ENCODE measurements around the gene XCL1.

Gene XCL1

DNA sequence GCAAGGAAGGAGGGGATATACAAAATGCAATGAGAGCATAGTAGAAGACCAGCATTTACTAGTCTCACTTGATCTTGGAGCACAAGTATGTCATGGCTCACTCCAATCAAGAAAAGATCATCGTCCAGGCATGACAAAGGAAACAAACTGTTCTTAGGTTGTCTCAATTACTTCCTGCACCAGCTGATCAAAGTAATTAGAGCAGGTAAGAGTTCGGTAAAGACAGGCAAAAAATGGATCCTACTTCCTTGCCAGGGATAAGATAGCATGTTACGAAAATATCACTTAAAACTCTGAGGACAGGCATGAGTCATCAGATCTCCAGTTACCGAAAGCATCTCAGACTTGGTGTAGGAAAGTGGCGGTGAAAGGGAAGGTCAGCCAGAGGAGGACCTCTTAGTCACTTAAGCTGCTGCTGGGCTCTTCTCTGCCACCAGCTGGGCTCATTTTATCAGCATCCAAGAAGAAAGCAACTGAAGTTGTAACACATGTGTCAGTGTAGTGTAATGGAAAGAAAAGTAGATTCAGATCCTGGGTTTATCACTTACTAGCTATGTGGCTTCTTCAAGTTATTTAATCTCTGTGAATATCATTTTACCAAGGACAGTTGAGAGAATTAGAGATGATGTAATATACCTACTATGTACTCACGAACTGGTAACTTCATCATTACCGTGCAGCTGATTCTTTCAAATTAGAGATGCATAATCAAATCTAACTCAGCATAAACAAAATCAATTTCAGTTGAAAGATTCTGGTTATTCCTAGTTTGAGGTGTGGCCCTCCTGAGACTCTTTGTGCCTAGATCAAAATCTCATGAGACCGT, 46.8 kb downstream of the XCL1 start:
- in situ Hi-C loops (cut with MboI; ENCODE audit: low sequenced_read_pairs, unreplicated experiment), result loop anchor here (25.0 kb wide), 1 partner anchor 489 kb away; the partner anchor contains the start of gene ATP1B1
- DNase-seq (ENCODE audit: low spot score), result no peak
- TF ChIP-seq, protein P1, sequence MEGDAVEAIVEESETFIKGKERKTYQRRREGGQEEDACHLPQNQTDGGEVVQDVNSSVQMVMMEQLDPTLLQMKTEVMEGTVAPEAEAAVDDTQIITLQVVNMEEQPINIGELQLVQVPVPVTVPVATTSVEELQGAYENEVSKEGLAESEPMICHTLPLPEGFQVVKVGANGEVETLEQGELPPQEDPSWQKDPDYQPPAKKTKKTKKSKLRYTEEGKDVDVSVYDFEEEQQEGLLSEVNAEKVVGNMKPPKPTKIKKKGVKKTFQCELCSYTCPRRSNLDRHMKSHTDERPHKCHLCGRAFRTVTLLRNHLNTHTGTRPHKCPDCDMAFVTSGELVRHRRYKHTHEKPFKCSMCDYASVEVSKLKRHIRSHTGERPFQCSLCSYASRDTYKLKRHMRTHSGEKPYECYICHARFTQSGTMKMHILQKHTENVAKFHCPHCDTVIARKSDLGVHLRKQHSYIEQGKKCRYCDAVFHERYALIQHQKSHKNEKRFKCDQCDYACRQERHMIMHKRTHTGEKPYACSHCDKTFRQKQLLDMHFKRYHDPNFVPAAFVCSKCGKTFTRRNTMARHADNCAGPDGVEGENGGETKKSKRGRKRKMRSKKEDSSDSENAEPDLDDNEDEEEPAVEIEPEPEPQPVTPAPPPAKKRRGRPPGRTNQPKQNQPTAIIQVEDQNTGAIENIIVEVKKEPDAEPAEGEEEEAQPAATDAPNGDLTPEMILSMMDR (IDR thresholded peaks at IDR 0.05; ENCODE audit: borderline replicate concordance, control extremely low read depth, extremely low read depth, insufficient read depth, missing control alignments), result no peak

DNA sequence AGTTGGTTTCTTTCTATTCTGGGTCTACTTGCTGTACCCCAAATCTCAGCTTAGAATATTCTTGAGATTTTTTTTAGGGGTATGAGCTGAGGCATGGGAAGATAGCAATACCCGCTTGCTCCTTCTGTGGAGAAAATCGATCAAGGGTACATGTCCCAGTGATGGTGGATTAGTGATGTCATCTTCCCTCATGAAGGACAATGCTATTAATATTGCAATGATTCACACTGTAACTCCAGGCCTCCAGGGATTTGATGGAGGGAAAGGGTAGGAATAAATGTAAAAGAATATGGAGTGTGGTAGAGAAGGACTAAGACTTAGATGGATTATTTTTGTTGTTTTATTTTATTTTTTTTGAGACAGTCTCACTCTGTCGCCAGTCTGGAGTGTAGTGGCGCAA, 47.4 kb downstream of the XCL1 start:
- no peak for DNase-seq (ENCODE audit: low spot score)
- TF ChIP-seq, protein P1 (IDR thresholded peaks at IDR 0.05; ENCODE audit: borderline replicate concordance, control extremely low read depth, extremely low read depth, insufficient read depth, missing control alignments), result no peak
- in situ Hi-C loops (cut with MboI; ENCODE audit: low sequenced_read_pairs, unreplicated experiment), result loop anchor here (25.0 kb wide), 1 partner anchor 488 kb away; the partner anchor contains the start of gene ATP1B1

DNA sequence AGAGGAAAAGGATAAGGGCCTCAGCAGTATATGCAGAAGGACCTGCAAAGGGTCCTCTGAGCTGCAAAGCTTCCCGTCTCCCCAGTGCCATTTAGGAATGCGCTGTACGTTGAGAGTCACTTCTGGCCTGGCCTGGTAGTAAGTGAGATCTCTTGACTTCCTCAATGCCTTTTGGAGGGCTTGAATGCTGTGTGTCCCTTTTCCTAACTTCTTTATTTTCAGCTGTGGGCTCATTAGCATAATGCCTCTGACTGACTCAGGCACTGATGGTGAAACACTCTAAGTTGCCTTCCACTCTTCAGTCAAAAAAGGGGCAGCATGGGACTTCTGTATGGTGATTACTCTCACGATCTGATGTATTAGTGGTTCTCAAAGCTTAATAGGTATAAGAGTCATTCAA, 49.9 kb downstream of the XCL1 start:
- in situ Hi-C loops (cut with MboI; ENCODE audit: low sequenced_read_pairs, unreplicated experiment), result no loop called here

DNA sequence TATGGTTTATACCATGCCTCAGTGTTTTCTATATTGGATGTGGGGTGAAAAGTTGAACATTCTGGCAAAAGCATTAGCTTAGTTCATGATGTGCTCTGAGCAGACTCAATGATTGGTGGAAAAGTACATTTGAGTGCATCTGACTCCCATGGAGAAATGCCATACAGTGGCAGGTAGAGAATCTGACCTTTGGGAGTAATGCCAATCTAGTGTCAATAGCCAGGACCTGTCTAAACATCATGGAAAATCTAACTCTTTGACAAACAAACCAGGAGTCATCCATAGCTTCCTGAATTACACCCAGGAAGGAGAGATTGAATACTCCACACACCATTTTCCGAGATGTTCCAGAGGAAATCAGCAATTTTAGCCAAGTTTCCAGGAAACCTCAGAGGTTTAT, 51.0 kb downstream of the XCL1 start:
- TF ChIP-seq, protein P1 (IDR thresholded peaks at IDR 0.05; ENCODE audit: borderline replicate concordance, control extremely low read depth, extremely low read depth, insufficient read depth, missing control alignments), result no peak
- no peak for DNase-seq (ENCODE audit: low spot score)
- in situ Hi-C loops (cut with MboI; ENCODE audit: low sequenced_read_pairs, unreplicated experiment), result no loop called here

More for the DNA sequence above, 49.9 kb downstream of the XCL1 start:
- no peak for DNase-seq (ENCODE audit: low spot score)
- TF ChIP-seq, protein P1 (IDR thresholded peaks at IDR 0.05; ENCODE audit: borderline replicate concordance, control extremely low read depth, extremely low read depth, insufficient read depth, missing control alignments), result no peak

DNA sequence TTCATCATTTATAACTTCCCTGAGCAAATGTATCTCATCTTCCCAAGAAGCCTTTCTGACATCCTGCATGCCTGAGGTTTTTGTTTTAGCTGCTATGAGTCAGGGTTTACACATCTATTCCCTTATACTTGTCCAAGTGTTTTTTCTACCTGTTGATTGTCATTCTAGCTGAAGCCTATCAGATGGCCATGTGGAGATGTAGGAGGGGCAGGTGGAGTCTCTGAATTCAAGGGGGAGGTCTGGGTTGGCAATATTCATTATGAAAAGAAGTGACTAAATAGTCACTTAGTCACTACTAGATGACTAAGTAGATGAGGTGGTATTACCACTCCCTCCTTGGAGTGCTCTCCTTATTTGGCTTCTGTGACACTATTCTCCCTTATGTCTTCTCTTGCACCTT, 52.4 kb downstream of the XCL1 start:
- DNase-seq (ENCODE audit: low spot score), result no peak
- TF ChIP-seq, protein P1 (IDR thresholded peaks at IDR 0.05; ENCODE audit: borderline replicate concordance, control extremely low read depth, extremely low read depth, insufficient read depth, missing control alignments), result no peak
- in situ Hi-C loops (cut with MboI; ENCODE audit: low sequenced_read_pairs, unreplicated experiment), result no loop called here

DNA sequence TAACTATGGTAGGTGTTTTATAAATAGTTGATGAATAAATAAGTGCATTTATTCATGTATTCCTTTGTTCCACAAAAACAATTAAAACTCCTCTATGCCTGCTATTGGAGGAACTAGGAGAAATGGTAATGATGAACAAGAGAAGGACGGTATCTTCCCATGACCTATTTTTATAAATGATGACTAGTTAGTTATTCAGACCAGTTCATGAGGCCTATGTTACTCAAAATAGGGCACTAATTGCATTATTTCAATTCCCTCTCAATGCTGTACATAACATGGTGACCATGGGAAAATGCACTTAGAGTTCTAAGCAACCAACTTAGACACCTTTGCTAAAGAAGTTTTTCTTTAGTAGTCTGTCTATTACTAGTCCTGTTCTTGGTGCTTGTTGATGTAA, 53.1 kb downstream of the XCL1 start:
- in situ Hi-C loops (cut with MboI; ENCODE audit: low sequenced_read_pairs, unreplicated experiment), result no loop called here
- no peak for DNase-seq (ENCODE audit: low spot score)
- TF ChIP-seq, protein P1 (IDR thresholded peaks at IDR 0.05; ENCODE audit: borderline replicate concordance, control extremely low read depth, extremely low read depth, insufficient read depth, missing control alignments), result no peak

Data from GM13976 (cell line).